NCI-H1105 treated with DMSO at 0.1 percent for 48 hours (cell line): ENCODE results near the gene ORC3.
"Not testable (repeated sequence)": the region's sequence is repeated elsewhere in the genome, so short reads cannot be mapped to it uniquely, and the experiment has no call there.

Experiments
- DNase-seq: peaks from one replicate; lab custom pipeline; 2025; lab: John Stamatoyannopoulos, UW

ORC3 gene

GRCh38 chr6:87600576-87600975 is 10.6 kb downstream of the ORC3 start:
- DNase-seq, result no peak

- DNase-seq, result no peak
Measured at GRCh38 chr6:87606199-87606598, 16.3 kb downstream of the ORC3 start.

GRCh38 chr6:87608802-87609201 is 18.9 kb downstream of the ORC3 start:
- DNase-seq, result no peak

GRCh38 chr6:87613018-87613417 is 23.1 kb downstream of the ORC3 start:
- not testable (repeated sequence) for DNase-seq

- no peak for DNase-seq
Measured at GRCh38 chr6:87617405-87617804, 27.5 kb downstream of the ORC3 start.

- DNase-seq, result no peak
Measured at GRCh38 chr6:87618531-87618930, 28.6 kb downstream of the ORC3 start.

- DNase-seq, result no peak
Measured at GRCh38 chr6:87623248-87623647, 33.3 kb downstream of the ORC3 start.

- DNase-seq, result no peak
Measured at GRCh38 chr6:87628424-87628823, 38.5 kb downstream of the ORC3 start.

- DNase-seq, result no peak
Measured at GRCh38 chr6:87628881-87629280, 38.9 kb downstream of the ORC3 start.

GRCh38 chr6:87630746-87631145 is 40.8 kb downstream of the ORC3 start:
- DNase-seq, result no peak

- DNase-seq, result no peak
Measured at GRCh38 chr6:87633851-87634250, 43.9 kb downstream of the ORC3 start.

- DNase-seq, result no peak
Measured at GRCh38 chr6:87636315-87636714, 46.4 kb downstream of the ORC3 start.

- no peak for DNase-seq
Measured at GRCh38 chr6:87637106-87637505, 47.2 kb downstream of the ORC3 start.

- no peak for DNase-seq
Measured at GRCh38 chr6:87639373-87639772, 49.4 kb downstream of the ORC3 start.

GRCh38 chr6:87641065-87641692 is 51.2 kb downstream of the ORC3 start:
- no peak for DNase-seq

- no peak for DNase-seq
Measured at GRCh38 chr6:87645080-87645479, 55.1 kb downstream of the ORC3 start.

GRCh38 chr6:87653074-87653962 is 63.4 kb downstream of the ORC3 start:
- no peak for DNase-seq

GRCh38 chr6:87654122-87654521 is 64.2 kb downstream of the ORC3 start:
- DNase-seq, result no peak

- no peak for DNase-seq
Measured at GRCh38 chr6:87654875-87655454, 65.0 kb downstream of the ORC3 start.

GRCh38 chr6:87655824-87656223 is 65.9 kb downstream of the ORC3 start:
- DNase-seq, result no peak

- DNase-seq, result no peak
Measured at GRCh38 chr6:87656857-87657256, 66.9 kb downstream of the ORC3 start.

GRCh38 chr6:87658516-87658915 is 68.6 kb downstream of the ORC3 start:
- no peak for DNase-seq

- DNase-seq, result no peak
Measured at GRCh38 chr6:87660226-87660911, 70.4 kb downstream of the ORC3 start.
